B cell (primary cell): Measurements from ENCODE around the gene KDELR3. TPM values are rescaled to one million over a fixed set of nuclear protein-coding genes. Genes with fewer than 3 reads are reported as not detected.

Experiments
- ATAC-seq: fragments of 200-7000 bp; cut with Tn5 transposase; one replicate; pipeline ENCODE4 v1.10.0; 2021; ENCODE audit warnings: low read depth, mild to moderate bottlenecking, moderate number of reproducible peaks, moderate library complexity
- CTCF ChIA-PET: fragments of 350-600 bp; sonication (Branson Sonifier 250); formaldehyde crosslinking; loops from one replicate; lab custom pipeline; 2021; ENCODE audit warnings: antibody characterized with exemption, inconsistent platforms; lab: Charles Lee
- POLR2A ChIA-PET: fragments of 350-600 bp; sonication (Branson Sonifier 250); formaldehyde crosslinking; loops from one replicate; lab custom pipeline; 2021; ENCODE audit warnings: antibody characterized with exemption; lab: Charles Lee
- DNase-seq: peaks from one replicate; pipeline ENCODE4 v3.0.0; 2013
- H2AFZ ChIP-seq: 2 replicates; pipeline ENCODE4 v1.6.1; 2012; ENCODE audit warnings: mild to moderate bottlenecking, low read depth, low read length; ENCODE audit not compliant: insufficient read depth, poor library complexity, severe bottlenecking
- H3K27ac ChIP-seq, 2 donors: 1 replicate in 1 of 2; 2 replicates in 1 of 2; pipeline ENCODE4 v1.5.1; 2012 to 2013; ENCODE audit warnings: low read length in 2 of 2, mild to moderate bottlenecking in 2 of 2, moderate library complexity in 1 of 2
- H3K27me3 ChIP-seq, 4 experiments: fragments of 200-600 bp in 1 of 4; sonication (generic) in 1 of 4; replicated peaks in 1 of 4; 1 replicate in 2 of 4; 2 replicates in 2 of 4; pipeline versions ENCODE4 v1.6.1 to v1.7.0; 2013 to 2016; ENCODE audit warnings: low read length in 3 of 4, mild to moderate bottlenecking in 2 of 4, mixed read lengths in 1 of 4, moderate library complexity in 1 of 4; ENCODE audit not compliant: insufficient read depth in 4 of 4, control insufficient read depth in 3 of 4; ENCODE audit errors: control extremely low read depth in 1 of 4
- H3K36me3 ChIP-seq, 2 experiments: replicated peaks in 1 of 2; 1 replicate in 1 of 2; 2 replicates in 1 of 2; pipeline versions ENCODE4 v1.6.1 to v1.7.1; 2013; ENCODE audit warnings: low read length in 1 of 2; ENCODE audit not compliant: insufficient read depth in 2 of 2, control insufficient read depth in 1 of 2; ENCODE audit errors: control extremely low read depth in 1 of 2, extremely low read depth in 1 of 2
- H3K4me1 ChIP-seq, 2 donors: fragments of 200-600 bp in 1 of 2; sonication (generic) in 1 of 2; 1 replicate in 1 of 2; 2 replicates in 1 of 2; pipeline versions ENCODE4 v1.5.1 to v1.6.1; 2013 to 2017; ENCODE audit warnings: low read length in 2 of 2; ENCODE audit not compliant: control insufficient read depth in 2 of 2, insufficient read depth in 2 of 2
- H3K4me2 ChIP-seq: replicated peaks from 2 replicates; pipeline ENCODE3; 2012; ENCODE audit warnings: mild to moderate bottlenecking, low read depth, low read length; ENCODE audit not compliant: poor library complexity, severe bottlenecking
- H3K4me3 ChIP-seq, 5 experiments: fragments of 200-600 bp in 1 of 5; sonication (generic) in 1 of 5; 1 replicate in 3 of 5; 2 replicates in 2 of 5; pipeline versions ENCODE4 v1.5.1 to v1.7.0; 2011 to 2016; ENCODE audit warnings: low read length in 4 of 5, mild to moderate bottlenecking in 4 of 5, low read depth in 2 of 5, control low read depth in 1 of 5, moderate library complexity in 1 of 5; ENCODE audit not compliant: insufficient read depth in 1 of 5; ENCODE audit errors: control extremely low read depth in 1 of 5, extremely low read depth in 1 of 5
- H3K79me2 ChIP-seq: fragments of 200-600 bp; sonication (generic); one replicate; pipeline ENCODE4 v1.6.0; 2016; ENCODE audit warnings: low read length; ENCODE audit not compliant: control insufficient read depth, insufficient read depth
- H3K9ac ChIP-seq: fragments of 200-600 bp; sonication (generic); 2 replicates; pipeline ENCODE4 v1.6.1; 2017; ENCODE audit warnings: mild to moderate bottlenecking, low read length, moderate library complexity
- H3K9me3 ChIP-seq, 3 donors: one replicate each; pipeline versions ENCODE4 v1.6.1 to v1.7.1; 2013; ENCODE audit warnings: low read length in 2 of 3; ENCODE audit not compliant: control insufficient read depth in 2 of 3, insufficient read depth in 1 of 3; ENCODE audit errors: control extremely low read depth in 1 of 3
- H4K20me1 ChIP-seq: 2 replicates; pipeline ENCODE4 v1.6.0; 2012; ENCODE audit warnings: mild to moderate bottlenecking, low read length; ENCODE audit not compliant: insufficient read depth, control insufficient read depth, poor library complexity, severe bottlenecking
- H3K27ac Mint-ChIP-seq: one replicate; pipeline ENCODE4 v1.8.0; 2021; ENCODE audit warnings: mixed read lengths
- H3K27me3 Mint-ChIP-seq: one replicate; pipeline ENCODE4 v1.8.0; 2021; ENCODE audit warnings: mixed read lengths
- H3K4me1 Mint-ChIP-seq: one replicate; pipeline ENCODE4 v1.8.0; 2021; ENCODE audit warnings: mixed read lengths
- H3K4me3 Mint-ChIP-seq: one replicate; pipeline ENCODE4 v1.8.0; 2021; ENCODE audit warnings: mixed read lengths
- H3K9me3 Mint-ChIP-seq: one replicate; pipeline ENCODE4 v1.8.0; 2022; ENCODE audit warnings: mixed read lengths; ENCODE audit not compliant: insufficient read depth
- EZH2 ChIP-seq: IDR thresholded peaks from 2 replicates; pipeline ENCODE4 v1.6.1; 2012; ENCODE audit warnings: borderline replicate concordance, low read depth, mild to moderate bottlenecking, moderate library complexity, low read length; ENCODE audit not compliant: insufficient read depth, poor library complexity, severe bottlenecking
- WGBS: methylation state at CpG from one replicate; pipeline ENCODE4 v1.1.5; 2013; ENCODE audit warnings: missing lambda C conversion rate; ENCODE audit not compliant: insufficient coverage; 5-methylcytosine and 5-hydroxymethylcytosine counted together
- intact Hi-C: fragments of 100-400 bp; cut with micrococcal nuclease; formaldehyde crosslinking; loops from one replicate; pipeline ENCODE4 v1.10.0; 2022
- polyA plus RNA-seq: library from polyadenylated mRNA; depleted of rRNA; stranded (reverse); fragments of >200 nt; gene quantifications from 2 replicates; pipeline ENCODE4 v1.2.3, GENCODE V29; 2012
- total RNA-seq, 2 donors: library from RNA; stranded (reverse); fragments of 120-200 nt in 1 of 2; gene quantifications; 1 replicate in 1 of 2; 2 replicates in 1 of 2; pipeline versions ENCODE4 v1.2.3 to v1.2.4, GENCODE V29; 2013 to 2022
- TF ChIP-seq, protein P1 (sequence below): fragments of 200-600 bp; IDR thresholded peaks from one replicate; pipeline ENCODE4 v1.8.0; 2022; ENCODE audit warnings: antibody characterized with exemption, mild to moderate bottlenecking

KDELR3 gene
- total and polyA plus RNA-seq, 2 donors (not counting 1 experiment from before 2014, with no cell fraction given) = not detected

- Histone ChIP-seq H4K20me1 (no peaks in the 10 kb centered on the region), H3K9ac (no peak overlapping the region), H3K4me2 (no peak overlapping the region), H3K27ac (no peak overlapping the region), H3K79me2 (no peaks in the 10 kb centered on the region), H3K27me3 (peaks cover 0 to 73% (median 35%) of the 10 kb centered on the region in 4 experiments), H3K4me1 (peaks cover 19 to 23% of the 10 kb centered on the region in 2 donors), H2AFZ (no peak overlapping the region), H3K36me3 (no peaks in the 10 kb centered on the region), H3K9me3 (peaks cover 0 to 11% (median 0%) of the 10 kb centered on the region in 3 donors), H3K4me3 (no peak overlapping the region)
- Mint-ChIP-seq H3K4me1 (peaks cover 20% of the 10 kb centered on the region), H3K9me3 (no peaks in the 10 kb centered on the region), H3K4me3 (no peak overlapping the region), H3K27me3 (peaks cover 46% of the 10 kb centered on the region), H3K27ac (no peak overlapping the region)
- TF ChIP-seq EZH2 = no peak
- TF ChIP-seq, protein P1, sequence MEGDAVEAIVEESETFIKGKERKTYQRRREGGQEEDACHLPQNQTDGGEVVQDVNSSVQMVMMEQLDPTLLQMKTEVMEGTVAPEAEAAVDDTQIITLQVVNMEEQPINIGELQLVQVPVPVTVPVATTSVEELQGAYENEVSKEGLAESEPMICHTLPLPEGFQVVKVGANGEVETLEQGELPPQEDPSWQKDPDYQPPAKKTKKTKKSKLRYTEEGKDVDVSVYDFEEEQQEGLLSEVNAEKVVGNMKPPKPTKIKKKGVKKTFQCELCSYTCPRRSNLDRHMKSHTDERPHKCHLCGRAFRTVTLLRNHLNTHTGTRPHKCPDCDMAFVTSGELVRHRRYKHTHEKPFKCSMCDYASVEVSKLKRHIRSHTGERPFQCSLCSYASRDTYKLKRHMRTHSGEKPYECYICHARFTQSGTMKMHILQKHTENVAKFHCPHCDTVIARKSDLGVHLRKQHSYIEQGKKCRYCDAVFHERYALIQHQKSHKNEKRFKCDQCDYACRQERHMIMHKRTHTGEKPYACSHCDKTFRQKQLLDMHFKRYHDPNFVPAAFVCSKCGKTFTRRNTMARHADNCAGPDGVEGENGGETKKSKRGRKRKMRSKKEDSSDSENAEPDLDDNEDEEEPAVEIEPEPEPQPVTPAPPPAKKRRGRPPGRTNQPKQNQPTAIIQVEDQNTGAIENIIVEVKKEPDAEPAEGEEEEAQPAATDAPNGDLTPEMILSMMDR = no peak
- CTCF ChIA-PET = no interaction called here
- intact Hi-C loops = no loop called here
- POLR2A ChIA-PET = interaction anchor here (0.6 kb wide), 1 partner anchor 253 kb away, joined by 3 read pairs; no protein-coding TSS in a partner anchor
- WGBS = 91% methylated on average over 6 of the region's 10 CpGs
- no peak for ATAC-seq
- no peak for DNase-seq
These were observed 2.8 kb upstream of the KDELR3 start for GRCh38 chr22:38464992-38465672.

GRCh38 chr22:38465673-38466490 lies 2.0 kb upstream of the KDELR3 start:
- ATAC-seq (no peak), DNase-seq (no peak)
- Histone ChIP-seq H3K4me2 (no peak overlapping the region), H2AFZ (no peak overlapping the region), H3K9me3 (peaks cover 0 to 11% (median 0%) of the 10 kb centered on the region in 3 donors), H3K4me3 (no peak overlapping the region), H3K9ac (no peak overlapping the region), H3K27me3 (peaks cover 0 to 66% (median 33%) of the 10 kb centered on the region in 4 experiments), H3K79me2 (no peaks in the 10 kb centered on the region), H4K20me1 (no peaks in the 10 kb centered on the region), H3K36me3 (no peaks in the 10 kb centered on the region), H3K4me1 (peaks cover 19 to 23% of the 10 kb centered on the region in 2 donors), H3K27ac (no peak overlapping the region)
- Mint-ChIP-seq H3K4me1 (peaks cover 17% of the 10 kb centered on the region), H3K4me3 (no peak overlapping the region), H3K9me3 (no peaks in the 10 kb centered on the region), H3K27ac (no peak overlapping the region), H3K27me3 (peaks cover 42% of the 10 kb centered on the region)
- WGBS = 71% methylated on average over 26 of the region's 26 CpGs
- intact Hi-C loops = no loop called here
- ChIA-PET CTCF (no interaction called here), POLR2A (no interaction called here)
- TF ChIP-seq, protein P1 = no peak
- TF ChIP-seq EZH2 = no peak
